ENCODE measurements around the gene SYT17. TPM values are rescaled to one million over a fixed set of nuclear protein-coding genes. Genes with fewer than 3 reads are reported as not detected.

Gene SYT17
- total and polyA plus RNA-seq, 9 donors: 3.1 to 7.1 (median 4.6) TPM

GRCh38 chr16:19240494-19240893 is 72.5 kb downstream of the SYT17 start:
- peaks cover 6% of the 10 kb centered on the region for H3K9me3 ChIP-seq (replicated peaks; ENCODE audit: control insufficient read depth, low read depth, low read length)
- H3K4me1 ChIP-seq (ENCODE audit: control insufficient read depth, insufficient read depth, low read length): peaks cover under 1% of the 10 kb centered on the region
- no peaks in the 10 kb centered on the region for H3K36me3 ChIP-seq (ENCODE audit: control insufficient read depth, insufficient read depth, low read length)
- no peaks in the 10 kb centered on the region for H3K27me3 ChIP-seq (ENCODE audit: control insufficient read depth, insufficient read depth, low read length)
- H3K4me3 ChIP-seq (ENCODE audit: low read length): no peak overlapping the region
- no peak for DNase-seq
- no peak overlapping the region for H3K27ac ChIP-seq (ENCODE audit: low read length)
- WGBS (ENCODE audit: insufficient coverage): 94% methylated on average over 7 of the region's 7 CpGs

- H3K9me3 ChIP-seq (replicated peaks; ENCODE audit: control insufficient read depth, low read depth, low read length): no peaks in the 10 kb centered on the region
- no peaks in the 10 kb centered on the region for H3K36me3 ChIP-seq (ENCODE audit: control insufficient read depth, insufficient read depth, low read length)
- H3K27me3 ChIP-seq (ENCODE audit: control insufficient read depth, insufficient read depth, low read length): no peaks in the 10 kb centered on the region
- H3K4me1 ChIP-seq (ENCODE audit: control insufficient read depth, insufficient read depth, low read length): peaks cover 2% of the 10 kb centered on the region
- WGBS (ENCODE audit: insufficient coverage): 92% methylated on average over 2 of the region's 11 CpGs
- H3K4me3 ChIP-seq (ENCODE audit: low read length): no peak overlapping the region
- no peak overlapping the region for H3K27ac ChIP-seq (ENCODE audit: low read length)
- DNase-seq: no peak
Measured at GRCh38 chr16:19241512-19241911, 73.5 kb downstream of the SYT17 start.

GRCh38 chr16:19242186-19242585 is 74.1 kb downstream of the SYT17 start:
- no peaks in the 10 kb centered on the region for H3K36me3 ChIP-seq (ENCODE audit: control insufficient read depth, insufficient read depth, low read length)
- WGBS (ENCODE audit: insufficient coverage): no CpG with 5 or more reads among the region's 1 CpG

GRCh38 chr16:19242987-19243575 is 75.0 kb downstream of the SYT17 start:
- H3K4me1 ChIP-seq (ENCODE audit: control insufficient read depth, insufficient read depth, low read length): peaks cover 2% of the 10 kb centered on the region
- 90% methylated on average over 2 of the region's 3 CpGs for WGBS (ENCODE audit: insufficient coverage)
- H3K27me3 ChIP-seq (ENCODE audit: control insufficient read depth, insufficient read depth, low read length): no peaks in the 10 kb centered on the region
- no peaks in the 10 kb centered on the region for H3K9me3 ChIP-seq (replicated peaks; ENCODE audit: control insufficient read depth, low read depth, low read length)
- DNase-seq: no peak
- H3K4me3 ChIP-seq (ENCODE audit: low read length): no peak overlapping the region
- H3K36me3 ChIP-seq (ENCODE audit: control insufficient read depth, insufficient read depth, low read length): no peaks in the 10 kb centered on the region
- no peak overlapping the region for H3K27ac ChIP-seq (ENCODE audit: low read length)

More at GRCh38 chr16:19242186-19242585, 74.1 kb downstream of the SYT17 start:
- Histone ChIP-seq H3K27ac (ENCODE audit: low read length) (no peak overlapping the region), H3K4me3 (ENCODE audit: low read length) (no peak overlapping the region), H3K9me3 (replicated peaks; ENCODE audit: control insufficient read depth, low read depth, low read length) (no peaks in the 10 kb centered on the region), H3K4me1 (ENCODE audit: control insufficient read depth, insufficient read depth, low read length) (peaks cover 2% of the 10 kb centered on the region), H3K27me3 (ENCODE audit: control insufficient read depth, insufficient read depth, low read length) (no peaks in the 10 kb centered on the region)
- no peak for DNase-seq

GRCh38 chr16:19245326-19245925 is 77.4 kb downstream of the SYT17 start:
- no peak overlapping the region for H3K4me3 ChIP-seq (ENCODE audit: low read length)
- peaks cover 2% of the 10 kb centered on the region for H3K4me1 ChIP-seq (ENCODE audit: control insufficient read depth, insufficient read depth, low read length)
- H3K36me3 ChIP-seq (ENCODE audit: control insufficient read depth, insufficient read depth, low read length): no peaks in the 10 kb centered on the region
- no peaks in the 10 kb centered on the region for H3K9me3 ChIP-seq (replicated peaks; ENCODE audit: control insufficient read depth, low read depth, low read length)
- DNase-seq: no peak
- no peak overlapping the region for H3K27ac ChIP-seq (ENCODE audit: low read length)
- no peaks in the 10 kb centered on the region for H3K27me3 ChIP-seq (ENCODE audit: control insufficient read depth, insufficient read depth, low read length)
- 67% methylated on average over 3 of the region's 8 CpGs for WGBS (ENCODE audit: insufficient coverage)

GRCh38 chr16:19252904-19253303 is 84.9 kb downstream of the SYT17 start:
- no peaks in the 10 kb centered on the region for H3K9me3 ChIP-seq (replicated peaks; ENCODE audit: control insufficient read depth, low read depth, low read length)
- no peak overlapping the region for H3K27ac ChIP-seq (ENCODE audit: low read length)
- H3K4me3 ChIP-seq (ENCODE audit: low read length): no peak overlapping the region
- no peaks in the 10 kb centered on the region for H3K36me3 ChIP-seq (ENCODE audit: control insufficient read depth, insufficient read depth, low read length)
- DNase-seq: no peak
- no peaks in the 10 kb centered on the region for H3K4me1 ChIP-seq (ENCODE audit: control insufficient read depth, insufficient read depth, low read length)
- 63% methylated on average over 1 of the region's 2 CpGs for WGBS (ENCODE audit: insufficient coverage)
- no peaks in the 10 kb centered on the region for H3K27me3 ChIP-seq (ENCODE audit: control insufficient read depth, insufficient read depth, low read length)

GRCh38 chr16:19254611-19255010 is 86.6 kb downstream of the SYT17 start:
- no peaks in the 10 kb centered on the region for H3K4me1 ChIP-seq (ENCODE audit: control insufficient read depth, insufficient read depth, low read length)
- H3K9me3 ChIP-seq (replicated peaks; ENCODE audit: control insufficient read depth, low read depth, low read length): no peaks in the 10 kb centered on the region
- H3K4me3 ChIP-seq (ENCODE audit: low read length): no peak overlapping the region
- DNase-seq: no peak
- no peak overlapping the region for H3K27ac ChIP-seq (ENCODE audit: low read length)
- H3K36me3 ChIP-seq (ENCODE audit: control insufficient read depth, insufficient read depth, low read length): no peaks in the 10 kb centered on the region
- WGBS (ENCODE audit: insufficient coverage): 92% methylated on average over 2 of the region's 4 CpGs
- H3K27me3 ChIP-seq (ENCODE audit: control insufficient read depth, insufficient read depth, low read length): no peaks in the 10 kb centered on the region

- no peak for DNase-seq
- WGBS (ENCODE audit: insufficient coverage): 76% methylated on average over 2 of the region's 4 CpGs
Measured at GRCh38 chr16:19264123-19264673, 96.2 kb downstream of the SYT17 start.

GRCh38 chr16:19265380-19265930 is 97.4 kb downstream of the SYT17 start:
- no peaks in the 10 kb centered on the region for H3K27me3 ChIP-seq (ENCODE audit: control insufficient read depth, insufficient read depth, low read length)
- no peaks in the 10 kb centered on the region for H3K4me1 ChIP-seq (ENCODE audit: control insufficient read depth, insufficient read depth, low read length)
- no peak overlapping the region for H3K27ac ChIP-seq (ENCODE audit: low read length)
- WGBS (ENCODE audit: insufficient coverage): 46% methylated on average over 2 of the region's 9 CpGs
- no peak overlapping the region for H3K4me3 ChIP-seq (ENCODE audit: low read length)
- H3K9me3 ChIP-seq (replicated peaks; ENCODE audit: control insufficient read depth, low read depth, low read length): peaks cover 7% of the 10 kb centered on the region
- H3K36me3 ChIP-seq (ENCODE audit: control insufficient read depth, insufficient read depth, low read length): peaks cover 3% of the 10 kb centered on the region
- no peak for DNase-seq

More at GRCh38 chr16:19264123-19264673, 96.2 kb downstream of the SYT17 start:
- Histone ChIP-seq H3K27me3 (ENCODE audit: control insufficient read depth, insufficient read depth, low read length) (no peaks in the 10 kb centered on the region), H3K36me3 (ENCODE audit: control insufficient read depth, insufficient read depth, low read length) (peaks cover 3% of the 10 kb centered on the region), H3K27ac (ENCODE audit: low read length) (no peak overlapping the region), H3K4me1 (ENCODE audit: control insufficient read depth, insufficient read depth, low read length) (no peaks in the 10 kb centered on the region), H3K4me3 (ENCODE audit: low read length) (no peak overlapping the region), H3K9me3 (replicated peaks; ENCODE audit: control insufficient read depth, low read depth, low read length) (peaks cover 7% of the 10 kb centered on the region)

- no peaks in the 10 kb centered on the region for H3K4me1 ChIP-seq (ENCODE audit: control insufficient read depth, insufficient read depth, low read length)
- H3K27me3 ChIP-seq (ENCODE audit: control insufficient read depth, insufficient read depth, low read length): peaks cover 2% of the 10 kb centered on the region
- peaks cover 7% of the 10 kb centered on the region for H3K9me3 ChIP-seq (replicated peaks; ENCODE audit: control insufficient read depth, low read depth, low read length)
- H3K36me3 ChIP-seq (ENCODE audit: control insufficient read depth, insufficient read depth, low read length): peaks cover 3% of the 10 kb centered on the region
- H3K4me3 ChIP-seq (ENCODE audit: low read length): no peak overlapping the region
- 88% methylated on average over 7 of the region's 11 CpGs for WGBS (ENCODE audit: insufficient coverage)
- no peak for DNase-seq
- no peak overlapping the region for H3K27ac ChIP-seq (ENCODE audit: low read length)
Measured at GRCh38 chr16:19266774-19267173, 98.7 kb downstream of the SYT17 start.
